Measurements from ENCODE around the gene OR6N2. TPM values are rescaled to one million over a fixed set of nuclear protein-coding genes. Genes with fewer than 3 reads are reported as not detected.

Gene OR6N2
- total RNA-seq, 2 donors from 2014 or later, result not detected

GRCh38 chr1:158801396-158801795 is 20.4 kb upstream of the OR6N2 start:
- no peaks in the 10 kb centered on the region for H3K4me1 Mint-ChIP-seq
- no peaks in the 10 kb centered on the region for H3K36me3 Mint-ChIP-seq (ENCODE audit: low read depth)
- H3K27ac Mint-ChIP-seq, result no peak overlapping the region
- no peak for ATAC-seq (replicated peaks)
- peaks cover 11% of the 10 kb centered on the region for H3K27me3 Mint-ChIP-seq
- H3K4me3 Mint-ChIP-seq, result no peak overlapping the region
- H3K9me3 Mint-ChIP-seq, result no peaks in the 10 kb centered on the region

GRCh38 chr1:158800526-158800925 is 19.5 kb upstream of the OR6N2 start:
- no peak overlapping the region for H3K27ac Mint-ChIP-seq
- H3K27me3 Mint-ChIP-seq, result peaks cover 11% of the 10 kb centered on the region
- H3K4me1 Mint-ChIP-seq, result no peaks in the 10 kb centered on the region
- no peaks in the 10 kb centered on the region for H3K36me3 Mint-ChIP-seq (ENCODE audit: low read depth)
- H3K4me3 Mint-ChIP-seq, result no peak overlapping the region
- ATAC-seq (replicated peaks), result no peak
- no peaks in the 10 kb centered on the region for H3K9me3 Mint-ChIP-seq

GRCh38 chr1:158799689-158800088 is 18.7 kb upstream of the OR6N2 start:
- Mint-ChIP-seq H3K9me3 (no peaks in the 10 kb centered on the region), H3K27me3 (peaks cover 11% of the 10 kb centered on the region), H3K27ac (no peak overlapping the region), H3K4me1 (no peaks in the 10 kb centered on the region), H3K36me3 (ENCODE audit: low read depth) (no peaks in the 10 kb centered on the region), H3K4me3 (no peak overlapping the region)
- ATAC-seq (replicated peaks), result peak; percentile 98

- H3K4me1 Mint-ChIP-seq, result no peaks in the 10 kb centered on the region
- no peaks in the 10 kb centered on the region for H3K9me3 Mint-ChIP-seq
Measured at GRCh38 chr1:158798531-158798930, 17.5 kb upstream of the OR6N2 start.

GRCh38 chr1:158794247-158794646 is 13.2 kb upstream of the OR6N2 start:
- no peaks in the 10 kb centered on the region for H3K27me3 Mint-ChIP-seq
- no peak overlapping the region for H3K27ac Mint-ChIP-seq
- H3K9me3 Mint-ChIP-seq, result no peaks in the 10 kb centered on the region
- ATAC-seq (replicated peaks), result no peak
- no peaks in the 10 kb centered on the region for H3K36me3 Mint-ChIP-seq (ENCODE audit: low read depth)
- H3K4me1 Mint-ChIP-seq, result no peaks in the 10 kb centered on the region
- no peak overlapping the region for H3K4me3 Mint-ChIP-seq

More at GRCh38 chr1:158798531-158798930, 17.5 kb upstream of the OR6N2 start:
- no peak for ATAC-seq (replicated peaks)
- Mint-ChIP-seq H3K4me3 (no peak overlapping the region), H3K27ac (no peak overlapping the region), H3K36me3 (ENCODE audit: low read depth) (no peaks in the 10 kb centered on the region), H3K27me3 (peaks cover 10% of the 10 kb centered on the region)

GRCh38 chr1:158793604-158794003 is 12.6 kb upstream of the OR6N2 start:
- Mint-ChIP-seq H3K27me3 (no peaks in the 10 kb centered on the region), H3K4me1 (no peaks in the 10 kb centered on the region), H3K9me3 (no peaks in the 10 kb centered on the region), H3K36me3 (ENCODE audit: low read depth) (no peaks in the 10 kb centered on the region), H3K4me3 (no peak overlapping the region), H3K27ac (no peak overlapping the region)
- ATAC-seq (replicated peaks), result peak; percentile 50

- peaks cover 11% of the 10 kb centered on the region for H3K27me3 Mint-ChIP-seq
- no peak for ATAC-seq (replicated peaks)
- no peaks in the 10 kb centered on the region for H3K4me1 Mint-ChIP-seq
- no peak within 1 kb of the TSS for H3K27ac Mint-ChIP-seq
- no peaks in the 10 kb centered on the region for H3K36me3 Mint-ChIP-seq (ENCODE audit: low read depth)
- H3K9me3 Mint-ChIP-seq, result no peaks in the 10 kb centered on the region
- no peak within 1 kb of the TSS for H3K4me3 Mint-ChIP-seq
Measured at GRCh38 chr1:158771950-158772866, 8.8 kb downstream of the OR6N2 start, which contains the start of gene OR6N1. OR6N1 (minus strand) TSS chr1:158772195; CDS start chr1:158766682, 5,513 bp downstream.

- Mint-ChIP-seq H3K27me3 (peaks cover 16% of the 10 kb centered on the region), H3K4me1 (no peaks in the 10 kb centered on the region), H3K36me3 (ENCODE audit: low read depth) (no peaks in the 10 kb centered on the region), H3K9me3 (no peaks in the 10 kb centered on the region), H3K4me3 (no peak within 1 kb of the TSS), H3K27ac (no peak within 1 kb of the TSS)
- no peak for ATAC-seq (replicated peaks)
Measured at GRCh38 chr1:158754420-158754819, 26.6 kb downstream of the OR6N2 start, which contains the start of gene OR6K6. OR6K6 (plus strand) TSS chr1:158754720; CDS start chr1:158754888, 168 bp downstream.

- no peak overlapping the region for H3K27ac Mint-ChIP-seq
Measured at GRCh38 chr1:158752155-158752712, 28.8 kb downstream of the OR6N2 start.

GRCh38 chr1:158735848-158736247 is 45.2 kb downstream of the OR6N2 start:
- Mint-ChIP-seq H3K4me1 (no peaks in the 10 kb centered on the region), H3K4me3 (no peak overlapping the region), H3K27me3 (peaks cover 18% of the 10 kb centered on the region), H3K27ac (no peak overlapping the region), H3K9me3 (peaks cover 6% of the 10 kb centered on the region), H3K36me3 (ENCODE audit: low read depth) (no peaks in the 10 kb centered on the region)
- no peak for ATAC-seq (replicated peaks)

More at GRCh38 chr1:158752155-158752712, 28.8 kb downstream of the OR6N2 start:
- H3K4me1 Mint-ChIP-seq, result no peaks in the 10 kb centered on the region
- H3K27me3 Mint-ChIP-seq, result peaks cover 12% of the 10 kb centered on the region
- no peak for ATAC-seq (replicated peaks)
- no peaks in the 10 kb centered on the region for H3K36me3 Mint-ChIP-seq (ENCODE audit: low read depth)
- no peak overlapping the region for H3K4me3 Mint-ChIP-seq
- H3K9me3 Mint-ChIP-seq, result no peaks in the 10 kb centered on the region

GRCh38 chr1:158732524-158732923 is 48.5 kb downstream of the OR6N2 start:
- Mint-ChIP-seq H3K4me1 (no peaks in the 10 kb centered on the region), H3K4me3 (no peak overlapping the region), H3K36me3 (ENCODE audit: low read depth) (no peaks in the 10 kb centered on the region), H3K27ac (no peak overlapping the region), H3K9me3 (no peaks in the 10 kb centered on the region), H3K27me3 (peaks cover 3% of the 10 kb centered on the region)
- no peak for ATAC-seq (replicated peaks)

- H3K27ac Mint-ChIP-seq, result no peak overlapping the region
- H3K27me3 Mint-ChIP-seq, result no peaks in the 10 kb centered on the region
- no peak overlapping the region for H3K4me3 Mint-ChIP-seq
- no peak for ATAC-seq (replicated peaks)
- no peaks in the 10 kb centered on the region for H3K36me3 Mint-ChIP-seq (ENCODE audit: low read depth)
- H3K4me1 Mint-ChIP-seq, result no peaks in the 10 kb centered on the region
- H3K9me3 Mint-ChIP-seq, result no peaks in the 10 kb centered on the region
Measured at GRCh38 chr1:158731707-158732106, 49.3 kb downstream of the OR6N2 start.

- H3K27ac Mint-ChIP-seq, result no peak overlapping the region
- no peaks in the 10 kb centered on the region for H3K4me1 Mint-ChIP-seq
- no peaks in the 10 kb centered on the region for H3K36me3 Mint-ChIP-seq (ENCODE audit: low read depth)
- H3K27me3 Mint-ChIP-seq, result no peaks in the 10 kb centered on the region
- H3K4me3 Mint-ChIP-seq, result no peak overlapping the region
- no peak for ATAC-seq (replicated peaks)
- no peaks in the 10 kb centered on the region for H3K9me3 Mint-ChIP-seq
Measured at GRCh38 chr1:158730453-158730852, 50.6 kb downstream of the OR6N2 start.

- ATAC-seq (replicated peaks), result no peak
- peaks cover 9% of the 10 kb centered on the region for H3K27me3 Mint-ChIP-seq
- no peaks in the 10 kb centered on the region for H3K36me3 Mint-ChIP-seq (ENCODE audit: low read depth)
- H3K9me3 Mint-ChIP-seq, result no peaks in the 10 kb centered on the region
- H3K4me1 Mint-ChIP-seq, result no peaks in the 10 kb centered on the region
- no peak overlapping the region for H3K4me3 Mint-ChIP-seq
- H3K27ac Mint-ChIP-seq, result no peak overlapping the region
Measured at GRCh38 chr1:158728510-158729225, 52.3 kb downstream of the OR6N2 start.

All from activated T-helper 17 cell treated with anti-CD3 and anti-CD28 coated beads, Interleukin-2, amount 50 U/mL, for 72 hours (primary cell).